NT2/D1 (cell line): ENCODE measurements around the gene HPCA.

ENCODE experiments used
- DNase-seq: peaks from one replicate; pipeline ENCODE4 v3.0.0-alpha.2; 2011; ENCODE audit warnings: low read depth, low spot score
- H3K27me3 ChIP-seq: 2 replicates; pipeline ENCODE4 v1.6.0; 2011; ENCODE audit warnings: mild to moderate bottlenecking; ENCODE audit not compliant: insufficient read length, insufficient read depth
- H3K36me3 ChIP-seq: 2 replicates; pipeline ENCODE4 v1.6.1; 2011; ENCODE audit warnings: mild to moderate bottlenecking, low read length, mixed read lengths; ENCODE audit not compliant: insufficient read depth, insufficient read length
- H3K4me1 ChIP-seq: 2 replicates; pipeline ENCODE4 v1.5.1; 2011; ENCODE audit not compliant: insufficient read depth, insufficient read length
- H3K4me3 ChIP-seq: 2 replicates; pipeline ENCODE4 v1.5.1; 2011; ENCODE audit warnings: low read depth; ENCODE audit not compliant: insufficient read length
- H3K9ac ChIP-seq: 2 replicates; pipeline ENCODE4 v1.6.0; 2011; ENCODE audit warnings: low read depth; ENCODE audit not compliant: insufficient read length
- H3K9me3 ChIP-seq: 2 replicates; pipeline ENCODE4 v1.5.1; 2011; ENCODE audit warnings: mild to moderate bottlenecking, low read length; ENCODE audit not compliant: insufficient read depth
- SUZ12 ChIP-seq: IDR thresholded peaks from 2 replicates; pipeline ENCODE4 v1.6.1; 2011; ENCODE audit not compliant: insufficient read length, insufficient read depth; ENCODE audit errors: extremely low read depth
- YY1 ChIP-seq: IDR thresholded peaks from 2 replicates; pipeline ENCODE4 v1.6.1; 2011; ENCODE audit not compliant: insufficient read length, insufficient read depth
- ZNF274 ChIP-seq: IDR thresholded peaks from 2 replicates; pipeline ENCODE4 v1.6.1; 2011; ENCODE audit warnings: mild to moderate bottlenecking, low read depth, low read length

Gene HPCA

DNA sequence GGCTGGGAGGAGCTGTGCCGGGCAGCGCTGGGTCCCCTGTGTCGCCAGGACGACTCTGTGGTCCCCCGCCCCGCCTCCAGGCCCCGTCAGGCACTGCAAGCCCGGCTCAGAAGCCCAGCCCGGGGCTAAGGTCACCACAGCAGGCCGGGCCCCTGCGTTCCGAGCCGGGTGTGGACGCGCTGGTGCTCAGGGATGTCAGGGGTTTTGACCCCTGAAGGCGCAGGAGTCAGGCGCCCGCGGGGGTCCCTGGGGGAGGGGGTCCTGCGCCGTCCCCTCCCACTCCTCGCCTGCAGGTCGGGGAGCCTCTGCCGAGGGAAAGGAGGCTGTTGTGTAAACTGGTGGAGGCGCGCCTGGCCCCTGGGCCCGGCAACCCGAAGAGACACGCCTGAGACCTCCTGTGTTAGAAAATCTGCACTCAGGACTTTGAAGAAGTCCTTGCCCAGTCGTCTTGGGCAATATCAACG is 38.6 kb downstream of the HPCA start:
- Histone ChIP-seq H3K36me3 (no peaks in the 10 kb centered on the region), H3K4me1 (peaks cover 4% of the 10 kb centered on the region), H3K9ac (peak overlapping the region; percentile 80), H3K4me3 (peak overlapping the region; percentile 61), H3K9me3 (peaks cover 7% of the 10 kb centered on the region; the same call in 1 of the 2 replicates), H3K27me3 (peaks cover 53% of the 10 kb centered on the region)
- DNase-seq: no peak
- TF ChIP-seq YY1 (no peak), ZNF274 (no peak), SUZ12 (no peak)

DNA sequence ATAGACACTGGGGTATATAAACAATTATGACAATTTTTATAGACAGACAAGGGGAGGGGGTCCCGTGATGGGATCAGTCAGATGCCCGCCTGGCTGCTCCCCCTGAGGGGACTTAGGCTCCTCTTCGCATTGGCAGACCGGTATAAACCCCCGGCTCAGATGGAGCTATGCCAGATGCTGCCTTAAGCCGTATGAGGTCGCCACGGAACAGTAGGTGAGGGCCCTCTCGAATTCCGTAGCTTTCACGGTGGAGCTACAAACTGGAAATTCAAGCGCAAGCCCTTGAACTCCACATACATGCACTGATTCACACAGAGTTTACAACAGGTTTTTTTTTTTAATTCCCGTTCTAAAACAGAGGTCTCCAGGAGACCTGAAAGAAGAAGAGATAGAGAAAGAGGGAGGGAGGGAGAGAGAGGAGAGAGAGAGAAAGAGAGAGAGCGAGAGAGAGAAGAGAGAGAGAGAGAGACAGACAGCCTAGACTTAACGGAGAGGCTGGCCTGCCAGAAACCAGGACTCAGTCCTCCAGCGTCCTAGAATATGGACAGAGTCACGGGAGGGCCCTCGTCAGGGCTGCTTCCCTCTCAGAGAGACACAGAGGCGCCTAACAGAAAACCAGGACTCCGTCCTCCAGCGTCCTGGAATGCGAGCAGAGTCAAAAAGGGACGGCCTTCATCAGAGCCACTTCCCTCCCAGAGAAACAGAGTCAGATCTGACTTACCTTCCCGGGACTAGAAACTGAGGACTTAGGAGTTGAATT is 39.3 kb downstream of the HPCA start:
- peaks cover 53% of the 10 kb centered on the region for H3K27me3 ChIP-seq
- H3K4me1 ChIP-seq: peaks cover 4% of the 10 kb centered on the region
- peak overlapping the region; percentile 78 for H3K9ac ChIP-seq
- peaks cover 7% of the 10 kb centered on the region; the same call in 1 of the 2 replicates for H3K9me3 ChIP-seq
- H3K4me3 ChIP-seq: peak overlapping the region; percentile 61
- no peaks in the 10 kb centered on the region for H3K36me3 ChIP-seq
- peak; percentile 59 for DNase-seq
- TF ChIP-seq SUZ12 (no peak), ZNF274 (no peak)

DNA sequence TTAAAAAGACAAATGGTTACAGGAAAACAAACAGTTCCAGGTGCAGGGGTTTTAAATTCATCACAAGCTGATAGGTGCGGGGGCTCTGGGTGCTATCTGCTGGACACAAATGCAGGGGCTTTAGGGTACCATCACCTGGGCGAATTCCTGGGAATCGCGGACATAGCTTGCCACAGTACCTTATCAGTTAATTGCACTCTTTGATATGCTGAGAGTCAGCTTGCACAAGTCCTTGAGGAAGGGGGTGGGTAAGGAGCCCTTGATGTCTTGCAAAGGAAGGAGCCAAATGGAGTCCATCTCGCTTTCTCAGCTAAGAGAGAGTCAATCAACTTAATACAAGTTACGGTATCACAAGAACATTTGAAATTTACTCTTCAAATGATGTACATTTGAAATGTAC is 40.3 kb downstream of the HPCA start:
- H3K4me1 ChIP-seq: no peaks in the 10 kb centered on the region
- H3K27me3 ChIP-seq: peaks cover 53% of the 10 kb centered on the region
- H3K36me3 ChIP-seq: no peaks in the 10 kb centered on the region
- H3K4me3 ChIP-seq: peak overlapping the region; percentile 8
- no peak overlapping the region for H3K9ac ChIP-seq
- no peak for DNase-seq
- no peak for TF ChIP-seq SUZ12
- TF ChIP-seq ZNF274: no peak
- peaks cover 7% of the 10 kb centered on the region; the same call in 1 of the 2 replicates for H3K9me3 ChIP-seq

DNA sequence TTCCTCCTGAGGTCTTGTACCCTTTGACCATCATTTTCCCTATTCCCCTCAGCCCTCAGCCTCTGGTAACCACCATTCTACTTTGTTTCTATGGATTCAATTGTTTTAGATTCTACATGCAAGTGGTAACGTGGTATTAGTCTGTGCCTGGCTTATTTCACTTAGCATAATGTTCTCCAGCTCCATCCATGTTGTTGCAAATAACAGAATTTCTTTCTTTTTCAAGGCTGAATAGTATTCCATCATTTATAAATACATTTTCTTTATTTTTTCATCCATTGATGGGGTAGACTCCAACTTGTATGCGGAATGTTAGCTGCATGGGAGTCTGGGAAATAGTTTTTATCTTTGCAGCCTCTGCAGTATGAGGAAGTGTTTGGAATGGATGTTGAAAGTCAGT is 41.1 kb downstream of the HPCA start:
- TF ChIP-seq SUZ12: no peak
- TF ChIP-seq YY1: no peak
- no peak for TF ChIP-seq ZNF274
- Histone ChIP-seq H3K9ac (no peak overlapping the region), H3K4me3 (no peak overlapping the region), H3K27me3 (peaks cover 53% of the 10 kb centered on the region), H3K36me3 (no peaks in the 10 kb centered on the region), H3K9me3 (peaks cover 7% of the 10 kb centered on the region; the same call in 1 of the 2 replicates), H3K4me1 (no peaks in the 10 kb centered on the region)
- DNase-seq: no peak

DNA sequence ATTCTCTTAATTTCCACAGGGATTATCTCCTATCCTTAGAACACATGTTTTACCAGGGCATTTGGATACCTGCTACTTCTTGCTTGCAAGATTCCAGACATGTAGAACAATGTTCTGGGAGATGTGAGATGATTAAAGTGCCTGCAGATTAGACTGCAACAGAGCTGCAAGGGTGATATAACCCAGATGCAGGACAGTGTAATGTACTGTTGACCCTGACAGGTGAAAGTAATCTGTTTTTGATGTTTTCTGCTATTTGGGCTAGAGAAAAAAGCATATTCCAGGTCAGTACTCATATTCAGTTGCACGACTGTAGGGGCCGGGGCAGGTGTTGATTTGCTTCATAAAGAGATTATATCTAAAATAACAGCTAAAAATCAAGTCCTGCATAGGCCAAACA is 42.0 kb downstream of the HPCA start:
- Histone ChIP-seq H3K4me3 (no peak overlapping the region), H3K4me1 (no peaks in the 10 kb centered on the region), H3K36me3 (no peaks in the 10 kb centered on the region), H3K9me3 (peaks cover 7% of the 10 kb centered on the region; the same call in 1 of the 2 replicates), H3K9ac (no peak overlapping the region), H3K27me3 (peaks cover 46% of the 10 kb centered on the region)
- DNase-seq: no peak
- no peak for TF ChIP-seq ZNF274
- no peak for TF ChIP-seq YY1
- TF ChIP-seq SUZ12: no peak

DNA sequence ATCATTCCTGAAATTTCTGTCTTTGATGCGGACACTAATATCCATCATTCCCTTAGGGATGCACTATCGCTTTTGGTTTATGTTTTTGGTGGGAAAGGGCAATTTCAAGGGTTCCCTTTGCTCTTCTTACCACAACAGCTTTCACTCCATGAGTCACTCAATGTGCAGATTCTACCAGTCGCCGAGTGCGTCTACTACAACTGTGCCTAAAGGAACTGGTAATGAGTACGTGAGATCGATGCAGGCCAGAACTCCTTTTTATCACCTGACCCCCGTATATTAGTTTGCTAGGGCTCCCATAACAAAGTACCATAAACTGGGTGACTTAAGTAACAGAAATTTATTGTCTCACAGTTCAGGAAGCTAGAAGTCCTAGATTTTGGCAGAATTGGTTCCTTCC is 42.4 kb downstream of the HPCA start:
- Histone ChIP-seq H3K36me3 (no peaks in the 10 kb centered on the region), H3K4me3 (no peak overlapping the region), H3K27me3 (peaks cover 42% of the 10 kb centered on the region), H3K4me1 (no peaks in the 10 kb centered on the region), H3K9me3 (peaks cover 7% of the 10 kb centered on the region; the same call in 1 of the 2 replicates), H3K9ac (no peak overlapping the region)
- no peak for DNase-seq
- no peak for TF ChIP-seq ZNF274
- no peak for TF ChIP-seq YY1
- TF ChIP-seq SUZ12: no peak

DNA sequence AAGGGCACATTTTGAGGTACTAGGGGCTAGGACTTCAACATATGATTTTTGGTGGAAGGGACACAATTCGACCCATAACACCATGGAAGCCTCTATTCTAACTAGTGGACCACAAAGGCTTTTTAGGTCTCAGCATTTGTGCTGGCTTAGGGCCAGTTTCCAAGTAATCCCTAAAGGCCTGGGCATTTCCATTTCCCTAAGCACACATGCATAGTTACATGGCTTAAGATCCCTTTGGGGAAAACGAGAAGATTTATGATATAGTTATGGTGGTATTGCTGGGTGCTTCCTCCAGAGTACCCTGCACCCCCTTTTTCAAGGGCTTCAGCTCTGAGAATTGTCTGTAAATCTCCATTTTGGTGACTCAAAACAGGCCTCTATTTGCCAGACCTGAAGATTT is 43.1 kb downstream of the HPCA start:
- H3K4me1 ChIP-seq: no peaks in the 10 kb centered on the region
- peaks cover 36% of the 10 kb centered on the region for H3K27me3 ChIP-seq
- no peak overlapping the region for H3K4me3 ChIP-seq
- H3K9ac ChIP-seq: no peak overlapping the region
- TF ChIP-seq ZNF274: no peak
- no peak for TF ChIP-seq YY1
- no peak for TF ChIP-seq SUZ12
- H3K36me3 ChIP-seq: no peaks in the 10 kb centered on the region
- peaks cover 7% of the 10 kb centered on the region; the same call in 1 of the 2 replicates for H3K9me3 ChIP-seq
- DNase-seq: no peak
